Esophagus (tissue), 2 donors: ENCODE measurements around the gene NBEA. TPM values are rescaled to one million over a fixed set of nuclear protein-coding genes. Genes with fewer than 3 reads are reported as not detected.

ENCODE experiments used
- H3K27ac ChIP-seq, 2 donors: one replicate each; pipeline ENCODE4 v1.5.1; 2013; ENCODE audit warnings: low read depth in 2 of 2, mild to moderate bottlenecking in 2 of 2, inconsistent platforms in 1 of 2, low read length in 1 of 2, moderate library complexity in 1 of 2
- H3K27me3 ChIP-seq, 2 donors: one replicate each; pipeline ENCODE4 v1.6.1; 2013; ENCODE audit warnings: low read length in 2 of 2, control low read depth in 1 of 2, mild to moderate bottlenecking in 1 of 2; ENCODE audit not compliant: insufficient read depth in 2 of 2, control insufficient read depth in 1 of 2
- H3K36me3 ChIP-seq, 2 donors: one replicate each; pipeline ENCODE4 v1.6.1; 2013; ENCODE audit warnings: low read length in 1 of 2; ENCODE audit not compliant: control insufficient read depth in 2 of 2, insufficient read depth in 2 of 2
- H3K4me1 ChIP-seq, 2 donors: one replicate each; pipeline ENCODE4 v1.6.1; 2013; ENCODE audit warnings: low read length in 1 of 2; ENCODE audit not compliant: control insufficient read depth in 2 of 2, insufficient read depth in 2 of 2
- H3K4me3 ChIP-seq, 2 donors: one replicate each; pipeline ENCODE4 v1.5.1; 2013; ENCODE audit warnings: low read length in 2 of 2, mild to moderate bottlenecking in 2 of 2, low read depth in 1 of 2, moderate library complexity in 1 of 2
- H3K9me3 ChIP-seq, 2 donors: one replicate each; pipeline ENCODE4 v1.6.1; 2013; ENCODE audit warnings: mild to moderate bottlenecking in 2 of 2, low read depth in 1 of 2, low read length in 1 of 2, moderate library complexity in 1 of 2; ENCODE audit not compliant: control insufficient read depth in 2 of 2, insufficient read depth in 1 of 2
- WGBS, 2 donors: extraction: QIAGEN DNeasy Blood & Tissue Kit; methylation state at CpG; one replicate each; pipeline ENCODE4 v1.1.7; 2013; 5-methylcytosine and 5-hydroxymethylcytosine counted together
- polyA plus RNA-seq, 2 donors: library from polyadenylated mRNA; stranded (reverse); fragments of 200-250 nt; gene quantifications; one replicate each; pipeline ENCODE4 v1.2.3, GENCODE V29; 2013
- donor health status: healthy with polysubstance abuse.
- donor health status: Bipolar disorder and iron deficiency.

The NBEA gene
- polyA plus RNA-seq, 2 donors = 0.51 to 1.6 TPM

- H3K9me3 ChIP-seq = no peaks in the 10 kb centered on the region
- no peak overlapping the region for H3K4me3 ChIP-seq
- H3K27me3 ChIP-seq = no peaks in the 10 kb centered on the region
- no peaks in the 10 kb centered on the region for H3K4me1 ChIP-seq
- H3K36me3 ChIP-seq = no peaks in the 10 kb centered on the region
- no peak overlapping the region for H3K27ac ChIP-seq
- WGBS, 2 donors = 68 to 70% methylated on average over 3 of the region's 3 CpGs
These were observed 238.0 kb downstream of the NBEA start for GRCh38 chr13:35179920-35180663.

- Histone ChIP-seq H3K27me3 (no peaks in the 10 kb centered on the region), H3K4me1 (no peaks in the 10 kb centered on the region), H3K9me3 (no peaks in the 10 kb centered on the region), H3K27ac (no peak overlapping the region), H3K36me3 (no peaks in the 10 kb centered on the region), H3K4me3 (no peak overlapping the region)
- 88 to 90% methylated on average over 2 of the region's 2 CpGs for WGBS, 2 donors
These were observed 248.2 kb downstream of the NBEA start for GRCh38 chr13:35190241-35190640.

- Histone ChIP-seq H3K9me3 (no peaks in the 10 kb centered on the region), H3K36me3 (no peaks in the 10 kb centered on the region), H3K27me3 (no peaks in the 10 kb centered on the region), H3K4me3 (no peak overlapping the region), H3K27ac (no peak overlapping the region), H3K4me1 (no peaks in the 10 kb centered on the region)
- whole genome bisulfite sequencing, 2 donors = 75% methylated on average over 2 of the region's 2 CpGs
These were observed 249.8 kb downstream of the NBEA start for GRCh38 chr13:35191883-35192282.

- no peaks in the 10 kb centered on the region for H3K27me3 ChIP-seq
- 91 to 95% methylated on average over 8 of the region's 8 CpGs for WGBS, 2 donors
- H3K36me3 ChIP-seq = no peaks in the 10 kb centered on the region
- H3K27ac ChIP-seq = no peak overlapping the region
- H3K4me1 ChIP-seq = no peaks in the 10 kb centered on the region
- no peak overlapping the region for H3K4me3 ChIP-seq
- no peaks in the 10 kb centered on the region for H3K9me3 ChIP-seq
These were observed 256.6 kb downstream of the NBEA start for GRCh38 chr13:35198613-35199200.

- Histone ChIP-seq H3K27ac (no peak overlapping the region), H3K9me3 (no peaks in the 10 kb centered on the region), H3K4me3 (no peak overlapping the region), H3K36me3 (no peaks in the 10 kb centered on the region), H3K4me1 (no peaks in the 10 kb centered on the region), H3K27me3 (no peaks in the 10 kb centered on the region)
- 85% methylated on average over 1 of the region's 1 CpG for WGBS, 2 donors
These were observed 266.5 kb downstream of the NBEA start for GRCh38 chr13:35208587-35208986.

GRCh38 chr13:35210261-35210660, 268.2 kb downstream of the NBEA start:
- Histone ChIP-seq H3K4me1 (no peaks in the 10 kb centered on the region), H3K9me3 (no peaks in the 10 kb centered on the region), H3K36me3 (no peaks in the 10 kb centered on the region), H3K4me3 (no peak overlapping the region), H3K27me3 (no peaks in the 10 kb centered on the region), H3K27ac (no peak overlapping the region)
- WGBS, 2 donors = 62 to 81% methylated on average over 2 of the region's 2 CpGs

GRCh38 chr13:35211949-35212348, 269.9 kb downstream of the NBEA start:
- Histone ChIP-seq H3K9me3 (no peaks in the 10 kb centered on the region), H3K27me3 (no peaks in the 10 kb centered on the region), H3K4me1 (no peaks in the 10 kb centered on the region), H3K4me3 (no peak overlapping the region), H3K27ac (no peak overlapping the region), H3K36me3 (no peaks in the 10 kb centered on the region)
- 87 to 90% methylated on average over 4 of the region's 4 CpGs for WGBS, 2 donors

GRCh38 chr13:35213911-35214310, 271.8 kb downstream of the NBEA start:
- 89 to 91% methylated on average over 3 of the region's 3 CpGs for WGBS, 2 donors
- no peaks in the 10 kb centered on the region for H3K27me3 ChIP-seq
- no peaks in the 10 kb centered on the region for H3K9me3 ChIP-seq
- no peaks in the 10 kb centered on the region for H3K4me1 ChIP-seq
- no peak overlapping the region for H3K27ac ChIP-seq
- no peak overlapping the region for H3K4me3 ChIP-seq
- no peaks in the 10 kb centered on the region for H3K36me3 ChIP-seq

GRCh38 chr13:35216131-35216530, 274.1 kb downstream of the NBEA start:
- Histone ChIP-seq H3K27me3 (no peaks in the 10 kb centered on the region), H3K4me3 (no peak overlapping the region), H3K36me3 (no peaks in the 10 kb centered on the region), H3K9me3 (no peaks in the 10 kb centered on the region), H3K4me1 (no peaks in the 10 kb centered on the region), H3K27ac (no peak overlapping the region)
- 64 to 68% methylated on average over 2 of the region's 2 CpGs for WGBS, 2 donors

GRCh38 chr13:35219021-35219420, 277.0 kb downstream of the NBEA start:
- Histone ChIP-seq H3K36me3 (no peaks in the 10 kb centered on the region), H3K27ac (no peak overlapping the region), H3K9me3 (no peaks in the 10 kb centered on the region), H3K27me3 (no peaks in the 10 kb centered on the region), H3K4me1 (no peaks in the 10 kb centered on the region), H3K4me3 (no peak overlapping the region)
- 47% methylated on average over 1 of the region's 1 CpG for WGBS, 2 donors
